Measurements from ENCODE around the gene SCAMP1.

SCAMP1 gene

DNA sequence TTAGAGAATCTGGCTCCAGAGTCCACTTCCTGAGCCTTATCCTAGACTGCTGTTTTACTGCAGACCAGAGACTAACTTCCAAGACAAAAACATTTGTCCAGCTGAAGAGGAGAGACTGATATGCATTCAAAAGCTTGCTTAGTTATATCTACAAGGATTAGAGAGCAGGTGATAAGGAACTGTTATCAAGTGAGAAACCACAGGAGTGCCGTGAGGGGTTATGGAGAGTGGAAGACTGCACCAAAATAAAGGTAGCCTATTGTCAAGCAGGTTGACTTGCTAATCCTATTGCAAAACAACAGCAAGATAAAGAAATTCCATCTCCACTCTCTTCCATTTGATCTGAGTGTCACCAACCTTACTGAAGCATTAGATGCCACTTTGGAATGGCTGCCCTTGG lies 139.1 kb downstream of the SCAMP1 start:
- no peak for DNase-seq

DNA sequence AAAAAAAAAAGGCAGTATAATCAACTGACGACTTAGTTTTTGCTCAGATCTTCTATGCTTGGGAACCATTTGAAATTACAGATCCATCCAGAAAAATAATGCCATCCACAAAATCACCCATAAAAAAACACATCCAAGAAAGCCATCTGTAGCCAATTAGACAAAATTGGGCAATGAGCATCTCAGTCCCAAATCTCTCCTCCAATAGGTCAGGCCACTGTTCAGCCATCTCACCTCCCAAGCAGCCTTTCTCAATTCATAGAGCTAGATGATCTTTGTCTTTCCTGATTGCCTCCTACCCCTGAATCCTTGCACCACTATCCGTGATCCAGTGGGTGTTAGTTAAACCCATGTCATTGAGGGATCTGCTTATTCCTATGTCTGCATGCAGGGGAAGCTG lies 139.6 kb downstream of the SCAMP1 start:
- DNase-seq: no peak

DNA sequence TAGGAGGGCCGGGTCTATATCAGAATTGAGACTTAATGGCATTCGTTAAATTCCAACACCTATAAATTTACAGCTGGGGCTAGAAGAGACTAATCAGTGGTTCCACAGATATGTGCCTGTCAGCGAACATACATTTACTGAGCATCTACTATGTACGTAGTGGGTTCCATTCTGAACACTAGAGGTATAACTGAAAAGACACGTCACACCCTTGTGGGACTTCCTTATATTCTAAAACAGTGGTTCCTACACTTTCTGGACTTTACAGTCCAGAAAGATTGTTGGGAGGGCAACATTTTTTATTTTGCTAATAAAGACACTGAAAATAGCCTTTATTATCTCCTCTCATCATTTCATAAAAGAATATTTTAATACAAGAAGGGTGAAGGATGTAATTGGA lies 140.5 kb downstream of the SCAMP1 start:
- no peak for DNase-seq

DNA sequence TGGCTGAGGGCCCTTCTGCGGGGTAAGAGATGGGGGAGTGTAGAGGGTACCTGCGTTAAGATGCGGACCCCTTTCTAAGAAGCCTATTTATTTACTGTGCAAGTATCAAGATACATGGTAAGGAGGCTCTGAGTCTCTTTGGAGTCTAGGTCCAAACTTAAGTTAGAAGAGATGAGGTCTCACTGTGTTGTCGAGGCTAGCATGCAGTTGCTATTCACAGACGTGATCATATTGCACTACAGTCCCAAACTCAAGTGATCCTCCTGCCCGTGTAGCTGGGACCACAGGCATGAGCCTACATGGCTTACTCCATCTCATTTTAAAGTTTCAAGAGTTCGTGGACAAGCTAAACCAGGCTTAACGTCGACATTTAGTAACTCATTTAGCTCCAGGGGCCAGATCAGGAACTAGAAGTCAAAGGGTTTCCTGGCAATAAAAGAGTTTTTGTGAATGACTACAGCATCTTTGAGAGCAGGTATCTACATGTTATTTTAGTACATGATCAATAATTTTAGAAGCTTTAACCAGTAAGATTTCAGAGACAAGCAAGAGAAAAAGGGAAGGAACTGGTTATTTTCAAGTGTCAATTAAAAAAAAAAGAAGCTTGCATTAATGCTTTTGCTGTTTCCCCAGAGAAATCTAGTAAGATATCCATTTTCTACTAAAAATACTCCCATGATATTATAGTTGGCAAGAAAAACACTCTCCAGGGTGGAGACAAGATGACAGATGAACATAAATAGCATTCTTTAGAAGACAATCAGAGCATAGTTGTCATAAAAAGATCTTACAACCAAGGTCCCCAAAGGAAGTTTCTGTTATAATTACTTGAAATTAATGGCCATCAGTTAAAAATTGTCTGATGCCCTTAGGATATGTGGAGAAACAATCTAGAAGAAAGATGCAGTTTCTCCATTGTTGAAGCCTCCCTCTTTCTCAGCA lies 141.3 kb downstream of the SCAMP1 start:
- DNase-seq: no peak

DNA sequence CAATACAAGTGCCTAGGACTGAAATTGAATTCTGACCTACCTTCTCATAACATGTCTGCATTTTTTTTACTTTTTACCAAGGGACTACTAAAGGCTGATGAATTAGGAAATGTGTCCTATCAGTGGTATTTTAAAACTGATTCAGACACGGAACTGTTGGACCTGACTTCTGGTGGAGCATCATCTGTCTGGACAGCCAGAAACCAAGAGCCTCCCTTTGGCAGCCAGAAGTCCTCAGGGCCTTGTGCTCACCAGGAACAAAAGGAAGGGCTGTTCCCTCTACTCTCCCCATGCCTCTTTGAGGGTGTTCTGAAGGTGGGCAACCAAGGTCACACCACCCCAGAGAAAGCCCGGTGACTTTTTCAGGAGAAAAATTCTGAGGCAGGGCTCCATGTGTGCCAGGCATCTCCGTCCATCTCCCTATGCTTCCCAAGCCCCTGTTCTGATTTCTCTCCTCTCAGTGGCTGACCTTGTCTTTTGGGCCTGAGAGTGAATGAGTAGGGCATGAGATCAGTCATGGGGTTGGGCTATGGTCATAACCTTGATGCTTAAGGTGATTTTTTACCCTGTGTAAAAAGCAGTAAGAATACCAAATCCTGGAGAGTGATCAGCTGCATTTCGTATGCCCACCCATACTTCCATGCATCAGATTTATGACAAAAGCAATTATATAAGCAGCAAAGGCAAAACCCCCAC lies 143.7 kb downstream of the SCAMP1 start:
- DNase-seq: no peak

DNA sequence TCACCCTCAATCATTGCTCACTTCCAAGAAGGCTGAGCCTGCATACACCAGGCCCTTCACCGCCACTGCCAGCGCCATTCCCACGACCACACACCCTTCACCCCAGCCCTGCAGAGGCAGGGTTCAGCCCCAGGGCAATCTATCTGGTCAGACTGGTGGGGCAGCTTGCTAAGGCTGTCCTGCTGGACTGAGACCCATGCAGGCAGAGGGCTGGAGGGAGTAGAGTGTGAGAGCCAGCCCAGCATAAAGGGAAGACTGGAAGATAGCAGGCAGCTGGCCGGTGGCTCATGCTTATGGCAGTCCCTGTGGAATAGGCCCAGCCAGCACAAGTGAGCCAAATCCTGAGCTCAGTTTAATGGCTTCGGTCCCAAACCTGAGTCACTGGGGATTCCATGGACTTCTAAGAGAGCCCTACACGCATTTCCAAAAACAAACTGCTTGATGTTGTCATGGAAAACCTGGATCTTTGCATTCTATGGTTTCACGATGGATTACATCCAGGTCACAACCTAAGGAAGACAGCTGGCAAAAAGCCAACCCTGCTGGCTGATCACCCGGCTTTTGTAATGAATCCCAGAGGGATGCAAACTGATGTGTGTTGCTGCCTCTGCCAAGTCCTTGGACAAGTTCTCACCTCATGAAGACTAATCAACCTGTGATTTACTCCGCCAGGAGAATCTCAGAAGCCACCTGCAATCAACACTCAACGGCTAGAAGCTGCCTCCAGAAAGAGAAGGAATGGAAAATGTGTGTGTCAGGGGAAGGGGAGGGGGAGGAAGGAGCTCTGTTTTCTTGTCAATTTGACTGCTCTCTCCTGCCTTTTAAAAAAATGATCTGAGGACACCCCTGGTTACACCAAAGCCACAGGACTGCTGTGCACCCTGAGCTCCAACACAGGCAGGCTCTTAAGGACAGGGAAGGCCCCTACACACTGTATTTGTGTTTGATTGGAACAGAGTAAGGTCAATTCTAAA lies 144.6 kb downstream of the SCAMP1 start:
- DNase-seq: peak; percentile 50

DNA sequence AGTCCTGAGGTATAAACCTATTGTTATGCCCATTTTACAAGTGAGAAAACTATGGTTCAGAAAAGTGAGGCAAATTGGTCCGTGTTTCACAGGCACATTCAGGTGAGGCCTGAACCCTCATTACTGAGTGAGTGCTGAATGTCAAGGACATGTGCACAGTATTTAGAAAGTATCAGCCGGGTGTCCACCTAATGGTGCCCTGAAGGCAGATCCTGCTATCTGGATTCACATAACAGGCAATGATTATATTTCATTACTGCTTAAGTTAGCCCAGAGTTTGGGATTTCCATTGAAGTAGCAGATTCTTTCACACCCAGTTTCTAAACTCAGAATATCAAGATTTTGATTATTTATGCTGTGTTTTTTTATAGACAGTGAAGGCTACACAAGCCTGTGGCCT lies 145.4 kb downstream of the SCAMP1 start:
- no peak for DNase-seq

DNA sequence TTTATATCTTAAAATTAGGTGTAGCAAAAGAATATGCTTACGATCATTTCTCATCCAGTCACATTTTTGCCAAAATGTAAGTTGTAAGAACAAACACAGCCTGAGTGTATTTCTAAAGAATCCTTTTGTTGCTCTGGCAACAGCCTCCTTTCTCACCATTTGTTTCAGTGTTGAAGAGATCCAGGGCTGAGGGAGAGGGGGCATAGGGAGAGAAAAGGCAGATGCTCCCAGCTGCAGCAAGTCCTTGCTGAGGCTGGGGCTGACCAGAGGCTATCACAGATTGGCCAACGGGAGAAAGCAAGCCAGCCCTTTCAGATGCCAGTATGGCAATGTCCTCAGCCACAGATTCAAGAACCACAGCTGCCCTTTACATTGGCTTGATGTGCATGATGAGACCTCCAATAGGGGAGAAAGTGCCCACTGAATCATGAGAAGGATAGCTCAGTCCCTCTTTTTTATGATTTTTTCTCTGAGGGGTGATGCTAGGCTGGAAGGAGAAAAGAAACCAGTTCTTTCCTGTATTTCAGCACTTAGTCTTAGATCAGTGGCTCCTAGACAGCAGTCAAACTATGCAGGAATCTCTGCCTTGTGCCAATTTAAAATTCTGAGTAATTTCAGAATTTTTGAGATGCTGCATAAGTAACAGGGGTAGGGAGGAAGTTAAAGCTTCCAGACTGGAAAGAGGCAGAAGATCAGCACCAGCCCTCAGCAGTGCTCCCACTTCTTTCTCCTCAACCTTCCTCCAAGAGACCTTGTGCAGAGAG lies 146.0 kb downstream of the SCAMP1 start:
- DNase-seq: no peak

DNA sequence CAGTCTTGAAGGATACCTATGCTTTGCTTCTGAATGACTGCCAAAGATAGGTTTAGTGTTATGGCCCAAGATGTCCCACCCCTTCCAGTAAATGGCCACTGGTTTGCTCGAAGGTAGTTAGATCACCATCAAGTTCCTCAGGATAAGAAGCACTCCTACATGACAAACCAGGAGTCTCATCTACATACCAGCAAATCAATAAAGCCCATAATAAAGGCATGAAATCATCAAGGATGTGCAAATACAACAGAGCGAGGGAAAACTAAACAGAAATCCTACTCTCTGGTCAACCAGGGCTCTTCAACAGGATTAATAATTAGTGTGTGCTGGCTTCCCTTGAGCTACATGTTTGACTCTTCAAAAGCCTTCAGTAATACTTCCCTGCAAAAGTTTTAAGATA lies 147.1 kb downstream of the SCAMP1 start:
- DNase-seq: peak; percentile 61

DNA sequence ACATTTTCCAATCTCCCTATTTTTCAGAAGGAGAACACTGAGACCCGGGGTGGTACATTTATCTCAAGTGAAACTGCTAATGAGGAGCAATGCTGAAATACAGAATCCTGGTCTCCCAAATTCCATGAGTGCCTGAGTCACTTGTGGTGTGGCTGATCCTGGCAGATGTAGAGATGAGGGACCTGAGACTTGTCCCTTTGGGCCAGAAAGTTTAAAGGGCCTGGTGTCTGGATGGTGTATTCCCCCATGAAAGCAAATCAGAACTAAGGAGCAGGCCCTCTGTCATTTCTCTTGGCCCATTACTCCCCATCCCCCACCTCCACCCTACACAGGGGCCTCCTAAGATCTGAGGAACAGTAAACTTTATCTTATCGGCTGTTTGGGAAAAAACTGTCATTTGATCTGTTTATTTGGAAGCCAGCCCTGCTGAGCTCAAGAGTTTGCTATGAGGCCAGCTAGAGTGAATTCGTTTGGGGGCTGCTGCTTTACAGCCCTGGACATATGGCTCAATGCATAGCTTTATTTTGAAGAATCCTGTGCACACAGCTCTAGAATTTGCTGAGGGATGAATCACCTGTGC lies 147.9 kb downstream of the SCAMP1 start:
- DNase-seq: no peak

DNA sequence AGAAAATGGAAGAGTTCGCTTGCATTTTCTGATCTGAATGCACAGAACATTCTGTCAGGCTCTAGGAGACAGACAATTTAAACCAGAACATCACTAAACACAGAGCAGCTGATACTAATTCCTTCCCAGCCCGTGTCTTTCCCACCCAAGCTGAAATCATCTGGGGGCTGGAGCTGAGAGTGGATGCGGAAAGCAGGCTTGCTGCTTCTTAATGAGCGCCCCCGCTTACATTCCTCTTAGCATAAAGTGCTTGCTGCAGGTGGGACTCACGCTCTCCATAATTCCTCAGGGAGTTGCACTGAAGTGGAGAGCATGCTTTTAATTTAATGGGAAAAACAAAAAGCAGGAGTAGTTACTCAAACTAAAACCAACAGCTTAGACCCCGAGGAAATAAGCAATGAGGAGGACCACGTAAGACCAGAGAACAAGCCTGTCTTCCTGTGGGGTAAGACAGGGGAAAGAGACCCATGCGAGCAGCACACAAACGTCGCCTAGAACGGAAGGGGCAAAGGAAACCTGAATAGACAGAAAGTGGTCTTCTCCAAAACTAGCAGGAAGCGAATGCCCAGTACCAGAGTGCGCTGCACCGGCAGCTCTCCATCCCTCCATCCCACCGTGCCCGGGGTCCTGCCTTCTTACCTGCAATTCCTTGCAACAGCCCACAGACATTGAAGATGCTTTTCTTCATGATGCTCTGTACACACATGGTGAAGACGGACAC lies 148.9 kb downstream of the SCAMP1 start:
- DNase-seq: no peak

DNA sequence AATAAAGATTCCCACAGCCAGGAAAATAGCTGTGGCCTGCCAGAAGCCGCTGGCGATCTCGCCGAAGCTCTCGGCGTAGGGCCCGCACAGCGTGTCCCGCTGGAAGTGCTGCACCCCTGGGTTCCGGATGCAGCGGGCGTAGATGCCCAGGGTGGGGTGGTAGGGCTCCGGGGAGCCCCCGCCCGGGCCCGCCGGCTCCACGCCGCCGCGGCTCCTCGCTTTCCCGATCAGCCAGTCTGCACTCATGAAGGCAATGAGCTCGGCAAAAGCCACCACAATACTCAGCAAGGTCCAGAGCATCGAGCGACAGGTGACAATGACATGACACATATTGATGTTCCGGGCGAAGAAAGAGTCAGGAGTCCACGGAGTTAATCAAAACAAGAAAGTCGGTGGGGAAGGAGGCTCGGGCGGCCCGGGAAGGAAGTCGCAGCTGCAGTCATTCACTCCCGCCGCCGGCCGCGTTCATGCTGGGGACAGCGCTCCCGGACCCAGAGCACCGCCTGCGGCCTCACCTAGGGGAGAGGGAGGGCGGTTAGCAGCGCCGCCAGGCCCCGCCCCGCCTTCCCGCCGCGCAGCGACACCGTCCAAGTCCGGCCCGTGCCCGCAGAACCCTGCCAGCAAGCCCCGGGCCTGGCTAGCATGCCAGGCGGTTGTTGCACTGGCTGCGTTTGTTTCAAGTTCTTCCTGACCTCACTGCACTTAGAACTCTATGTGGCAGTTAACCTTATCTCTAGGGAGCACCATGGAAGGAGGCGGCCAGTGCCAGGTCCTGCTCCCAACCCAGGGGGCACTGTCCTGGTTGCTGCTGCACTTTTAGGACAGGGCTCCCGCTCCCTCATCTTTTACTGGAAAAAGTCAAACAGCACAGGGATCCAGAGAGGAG lies 149.7 kb downstream of the SCAMP1 start:
- DNase-seq: no peak

DNA sequence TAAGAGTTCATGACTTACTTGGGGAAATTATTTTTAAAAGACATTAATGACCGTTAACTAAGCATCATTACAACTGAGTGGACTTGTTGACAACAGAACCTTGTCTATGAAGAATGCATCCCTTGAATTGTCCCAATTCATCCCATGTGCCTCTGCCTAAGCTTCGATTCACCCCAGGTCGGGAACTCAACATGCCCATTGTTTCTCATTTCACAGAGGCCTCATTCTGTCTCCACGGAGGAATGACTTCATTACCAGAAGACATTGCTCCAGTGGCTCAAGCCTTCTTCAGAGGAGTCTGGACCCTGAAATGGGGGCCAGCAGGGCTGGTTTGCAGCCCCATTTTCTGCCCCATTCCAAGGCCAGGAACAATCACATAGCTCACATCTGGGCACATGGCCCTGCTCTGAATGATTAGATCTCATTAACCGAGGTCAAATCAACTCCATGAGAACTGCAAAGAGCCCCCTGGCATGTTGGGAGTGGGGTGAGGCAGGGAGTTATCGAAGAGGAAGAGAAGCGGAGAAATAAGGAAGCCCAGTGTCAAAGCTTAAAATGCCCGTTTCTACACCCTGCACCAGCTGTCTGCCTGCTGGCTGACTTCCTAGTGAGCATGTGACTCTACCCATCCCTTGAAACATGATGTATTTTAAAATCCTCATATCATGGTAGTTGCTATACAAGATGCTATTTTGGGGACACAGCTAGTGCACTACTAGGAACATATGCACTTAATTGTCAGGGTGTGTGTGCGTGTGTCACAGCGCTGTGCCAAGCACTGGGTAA lies 150.9 kb downstream of the SCAMP1 start:
- DNase-seq: no peak

DNA sequence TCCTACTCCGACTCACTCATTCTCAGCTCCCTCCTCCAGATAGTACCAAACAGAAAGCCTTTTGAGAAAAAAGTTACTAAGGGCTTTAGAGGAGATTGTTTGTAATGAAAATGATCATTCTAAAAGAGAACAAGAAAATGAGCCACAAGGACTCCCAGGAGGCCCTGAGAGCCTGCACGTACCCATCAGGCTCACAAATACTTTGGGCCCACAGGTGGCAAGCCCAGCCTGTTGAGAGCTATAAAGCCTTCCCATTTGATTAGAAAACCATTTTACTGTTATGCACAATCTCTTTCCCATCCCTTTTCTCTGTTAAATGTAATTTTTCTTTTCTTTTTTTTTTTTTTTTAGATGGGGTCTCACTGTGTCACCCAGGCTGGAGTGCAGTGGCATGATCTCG lies 152.0 kb downstream of the SCAMP1 start:
- no peak for DNase-seq

DNA sequence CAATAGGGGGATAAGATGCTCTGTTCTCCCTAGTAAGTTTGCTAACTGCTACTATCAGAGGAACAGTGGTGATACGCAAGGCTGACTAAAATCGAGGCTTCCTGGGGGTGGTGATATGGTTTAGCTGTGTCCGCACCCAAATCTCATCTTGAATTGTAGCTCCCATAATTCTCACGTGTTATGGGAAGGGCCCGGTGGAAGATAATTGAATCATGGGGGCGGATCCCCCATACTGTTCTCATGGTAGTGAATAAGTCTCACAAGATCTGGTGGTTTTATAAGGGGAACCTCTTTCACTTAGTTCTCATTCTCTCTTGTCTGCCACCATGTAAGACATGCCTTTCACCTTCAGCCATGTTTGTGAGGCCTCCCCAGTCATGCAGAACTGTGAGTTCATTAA lies 153.0 kb downstream of the SCAMP1 start:
- DNase-seq: no peak

DNA sequence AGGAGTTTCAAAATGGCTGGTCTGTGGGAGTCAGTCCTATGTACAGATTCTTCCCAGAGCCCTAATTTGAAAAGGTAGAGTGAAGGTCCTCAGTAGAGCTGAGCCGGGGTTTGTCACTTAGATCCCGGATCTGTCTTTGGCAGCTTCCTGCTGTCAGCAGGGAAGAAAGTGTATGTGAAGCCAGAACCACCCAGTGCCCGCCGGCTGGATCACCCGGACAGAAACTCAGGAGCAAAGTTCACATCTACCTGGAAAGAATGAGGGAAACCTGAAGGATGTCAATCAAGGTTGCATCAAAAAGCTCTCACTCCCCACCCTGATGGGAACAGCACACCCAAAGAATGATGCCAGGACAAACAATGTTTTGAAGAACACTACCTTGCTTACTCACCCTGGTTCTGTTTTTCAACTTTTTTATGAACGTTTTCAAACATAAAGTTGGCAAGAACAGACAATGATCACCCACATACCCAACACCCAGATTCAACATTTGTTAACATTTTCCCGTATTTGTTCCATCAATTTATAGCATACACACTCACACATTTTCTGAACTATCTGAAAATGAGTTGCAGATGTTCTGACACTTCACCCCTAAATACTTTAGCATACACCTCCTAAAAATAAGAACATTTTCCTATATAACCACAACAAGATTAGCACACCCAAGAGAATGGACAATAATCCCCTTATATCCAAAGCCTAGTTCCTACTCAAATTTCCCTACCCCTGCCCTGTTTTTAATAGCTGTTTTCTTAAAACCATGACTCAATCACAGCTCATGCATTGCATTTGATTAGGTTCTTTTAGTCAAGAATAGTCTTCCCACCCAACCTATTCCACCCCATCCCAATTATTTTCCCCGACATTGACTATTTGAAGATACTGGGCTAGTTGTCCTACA lies 154.3 kb downstream of the SCAMP1 start:
- no peak for DNase-seq

DNA sequence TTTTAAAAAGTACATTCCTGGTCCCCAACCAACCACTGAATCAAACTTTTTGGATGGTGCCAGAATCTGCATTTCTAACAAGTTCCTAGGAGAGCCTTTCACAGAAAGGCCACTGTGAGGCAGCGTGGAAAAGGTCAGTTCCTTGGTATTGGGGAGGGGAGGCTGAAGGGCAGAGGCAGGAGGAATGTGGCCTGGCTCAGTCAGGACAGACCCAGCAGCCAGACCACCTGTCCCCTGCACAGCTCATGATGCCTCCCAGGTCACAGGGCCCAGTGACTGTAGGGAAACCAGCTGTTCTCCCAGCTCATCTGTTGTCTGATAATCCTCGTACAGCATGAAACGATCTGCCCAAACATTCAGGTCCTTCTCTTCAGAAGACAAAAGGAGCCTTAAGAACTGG lies 155.3 kb downstream of the SCAMP1 start:
- DNase-seq: no peak

Measured in kidney glomerular epithelial cell (primary cell).